GM18498 (cell line): ENCODE measurements around the gene RALBP1.

Experiments used
- ATAC-seq: cut with Tn5 transposase; IDR thresholded peaks from one replicate; pipeline ENCODE4 v1.9.1; 2021; ENCODE audit warnings: mild to moderate bottlenecking, moderate library complexity; ENCODE audit not compliant: unreplicated experiment

Gene RALBP1

GRCh38 chr18:9586814-9587213 is 111.5 kb downstream of the RALBP1 start:
- ATAC-seq, result no peak
